Omental fat pad (tissue), 4 donors: ENCODE data around the gene ARHGAP8. TPM values are rescaled to one million over a fixed set of nuclear protein-coding genes. Genes with fewer than 3 reads are reported as not detected.

Experiments
- ATAC-seq: fragments of 150-250 bp; one replicate; pipeline ENCODE4 v1.9.1; 2016; ENCODE audit warnings: mild to moderate bottlenecking, moderate library complexity; ENCODE audit not compliant: low FRiP score
- DNase-seq: peaks from one replicate; pipeline ENCODE4 v3.0.0-alpha.2; 2019; ENCODE audit warnings: low spot score
- total RNA-seq, 4 donors: library from RNA; depleted of rRNA; stranded (reverse); fragments of >200 nt; gene quantifications; one replicate each; pipeline ENCODE4 v1.1.0, GENCODE V29; 2016
- TF ChIP-seq, protein P1 (sequence below), 3 donors: fragments of 450-650 bp; IDR thresholded peaks; one replicate each; pipeline ENCODE4 v1.5.1; 2016 to 2017; ENCODE audit warnings: antibody characterized with exemption in 3 of 3, mild to moderate bottlenecking in 3 of 3, moderate library complexity in 2 of 3

The ARHGAP8 gene
- total RNA-seq, 4 donors from 2014 or later = 0.46 to 2.2 (median 1.9) TPM; not detected in 1

DNA sequence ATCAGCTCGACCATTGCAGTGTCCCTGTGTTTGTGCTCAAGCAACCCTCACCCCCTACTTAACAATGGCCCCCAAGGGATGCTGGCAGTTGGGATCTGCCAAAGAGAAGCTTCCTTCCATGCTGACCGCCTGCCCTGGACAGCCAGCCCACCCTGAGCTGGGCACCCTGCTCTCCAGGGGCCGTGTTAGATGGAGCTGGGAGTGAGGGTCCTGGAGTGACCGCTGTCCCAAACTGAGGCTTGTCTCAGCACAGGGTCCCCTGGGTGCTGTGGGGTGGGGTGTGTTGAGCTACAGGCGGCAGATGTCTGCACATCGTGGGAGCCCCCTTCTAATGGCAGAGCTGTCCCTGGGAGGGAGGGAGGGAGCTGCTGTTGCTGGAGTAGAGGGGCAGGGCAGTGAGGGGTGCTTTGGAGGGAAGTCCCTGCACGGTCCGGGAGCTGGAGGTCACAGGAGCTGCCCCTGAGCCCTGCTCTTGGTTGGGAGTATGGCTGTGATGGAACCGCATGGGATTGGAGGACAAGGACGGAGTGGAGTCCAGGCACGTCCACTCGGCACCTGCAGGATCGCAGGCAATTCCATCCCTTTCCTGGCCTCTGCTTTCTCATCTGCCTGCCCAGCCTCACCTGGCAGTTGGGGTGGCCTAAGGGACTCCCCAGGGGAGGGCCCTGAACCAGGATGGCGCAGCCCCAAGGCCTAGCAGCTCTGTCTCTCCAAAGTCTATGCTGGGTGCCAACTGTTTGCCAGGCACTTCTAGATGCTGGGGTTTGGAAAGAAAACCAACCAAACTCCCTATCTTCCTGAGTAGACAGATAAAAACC is 126.3 kb downstream of the ARHGAP8 start:
- no peak for DNase-seq
- no peak for ATAC-seq
- TF ChIP-seq, protein P1, sequence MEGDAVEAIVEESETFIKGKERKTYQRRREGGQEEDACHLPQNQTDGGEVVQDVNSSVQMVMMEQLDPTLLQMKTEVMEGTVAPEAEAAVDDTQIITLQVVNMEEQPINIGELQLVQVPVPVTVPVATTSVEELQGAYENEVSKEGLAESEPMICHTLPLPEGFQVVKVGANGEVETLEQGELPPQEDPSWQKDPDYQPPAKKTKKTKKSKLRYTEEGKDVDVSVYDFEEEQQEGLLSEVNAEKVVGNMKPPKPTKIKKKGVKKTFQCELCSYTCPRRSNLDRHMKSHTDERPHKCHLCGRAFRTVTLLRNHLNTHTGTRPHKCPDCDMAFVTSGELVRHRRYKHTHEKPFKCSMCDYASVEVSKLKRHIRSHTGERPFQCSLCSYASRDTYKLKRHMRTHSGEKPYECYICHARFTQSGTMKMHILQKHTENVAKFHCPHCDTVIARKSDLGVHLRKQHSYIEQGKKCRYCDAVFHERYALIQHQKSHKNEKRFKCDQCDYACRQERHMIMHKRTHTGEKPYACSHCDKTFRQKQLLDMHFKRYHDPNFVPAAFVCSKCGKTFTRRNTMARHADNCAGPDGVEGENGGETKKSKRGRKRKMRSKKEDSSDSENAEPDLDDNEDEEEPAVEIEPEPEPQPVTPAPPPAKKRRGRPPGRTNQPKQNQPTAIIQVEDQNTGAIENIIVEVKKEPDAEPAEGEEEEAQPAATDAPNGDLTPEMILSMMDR (IDR thresholded peaks at IDR 0.05) = no peak

DNA sequence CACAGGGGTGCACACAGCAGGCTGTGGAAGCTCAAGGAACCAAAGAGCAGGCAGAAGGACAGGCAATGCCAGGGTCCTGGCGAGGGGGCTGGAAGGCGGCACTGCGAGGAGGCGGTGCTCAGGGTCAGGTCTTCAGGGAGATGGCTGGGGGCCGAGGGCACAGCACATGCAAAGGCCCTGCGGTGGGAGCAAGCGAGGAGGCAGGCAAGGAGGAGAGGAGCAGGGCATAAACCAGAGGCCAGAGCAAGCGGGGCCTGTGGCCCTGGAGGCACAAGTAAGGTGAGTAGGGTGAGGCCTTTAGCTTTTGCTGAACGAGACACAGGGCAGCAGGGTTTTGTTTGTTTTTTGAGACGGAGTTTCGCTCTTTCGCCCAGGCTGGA is 126.9 kb downstream of the ARHGAP8 start:
- DNase-seq (no peak), ATAC-seq (no peak)
- TF ChIP-seq, protein P1 (IDR thresholded peaks at IDR 0.05) = no peak

DNA sequence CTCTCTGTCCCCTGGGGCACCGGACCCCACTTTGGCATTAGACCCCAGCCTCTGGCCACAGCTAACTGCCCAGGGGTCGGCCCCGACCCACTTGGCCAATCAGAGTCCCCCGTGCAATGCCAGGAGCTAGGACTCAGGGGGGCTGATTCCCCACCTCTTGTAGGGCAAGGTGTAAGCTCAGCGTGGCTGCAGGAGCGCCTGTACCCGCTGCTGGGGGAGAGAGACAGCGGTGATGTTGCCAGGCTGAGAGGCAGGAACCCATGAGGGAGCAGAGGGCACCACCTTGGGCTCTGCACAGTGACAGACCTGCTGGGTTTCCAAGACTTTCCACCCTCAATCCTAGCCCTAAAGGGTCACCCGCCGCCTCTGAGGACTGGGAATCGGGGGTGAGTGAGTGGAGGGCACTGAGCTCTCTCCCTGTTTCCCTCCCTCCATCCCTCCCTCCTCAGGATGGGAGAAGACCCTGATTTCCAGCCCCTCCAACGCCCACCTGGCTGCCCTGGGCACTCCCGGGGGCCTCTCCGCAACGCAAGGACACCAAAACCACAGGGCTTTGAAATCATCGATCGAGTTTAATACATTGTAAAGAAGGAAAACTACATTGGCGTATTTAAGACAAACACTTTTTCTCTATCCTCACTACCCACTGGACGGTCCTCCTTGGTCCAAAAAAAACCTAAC is 128.4 kb downstream of the ARHGAP8 start:
- ATAC-seq (no peak), DNase-seq (no peak)
- TF ChIP-seq, protein P1 (IDR thresholded peaks at IDR 0.05) = no peak

DNA sequence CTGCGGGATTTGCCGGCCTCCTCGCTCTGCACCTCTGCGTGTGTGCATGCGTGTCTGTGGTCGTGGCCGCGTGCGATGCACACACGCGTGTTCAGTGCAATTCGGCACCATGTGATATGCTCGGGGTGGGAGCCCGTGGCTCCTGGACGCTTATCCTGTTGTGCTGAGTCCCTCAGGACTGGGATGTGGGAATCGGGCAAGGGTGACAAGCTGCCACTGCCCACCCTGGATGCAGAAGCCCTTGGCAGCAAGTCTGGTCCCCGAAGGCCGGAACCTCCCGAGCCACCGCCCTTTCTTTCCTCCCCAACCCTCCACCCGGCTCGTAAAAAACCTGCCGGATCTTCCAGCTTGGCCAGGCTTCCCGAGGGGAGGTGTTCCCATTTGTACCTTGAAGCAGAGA is 129.2 kb downstream of the ARHGAP8 start:
- DNase-seq (no peak), ATAC-seq (no peak)
- TF ChIP-seq, protein P1 (IDR thresholded peaks at IDR 0.05) = no peak

DNA sequence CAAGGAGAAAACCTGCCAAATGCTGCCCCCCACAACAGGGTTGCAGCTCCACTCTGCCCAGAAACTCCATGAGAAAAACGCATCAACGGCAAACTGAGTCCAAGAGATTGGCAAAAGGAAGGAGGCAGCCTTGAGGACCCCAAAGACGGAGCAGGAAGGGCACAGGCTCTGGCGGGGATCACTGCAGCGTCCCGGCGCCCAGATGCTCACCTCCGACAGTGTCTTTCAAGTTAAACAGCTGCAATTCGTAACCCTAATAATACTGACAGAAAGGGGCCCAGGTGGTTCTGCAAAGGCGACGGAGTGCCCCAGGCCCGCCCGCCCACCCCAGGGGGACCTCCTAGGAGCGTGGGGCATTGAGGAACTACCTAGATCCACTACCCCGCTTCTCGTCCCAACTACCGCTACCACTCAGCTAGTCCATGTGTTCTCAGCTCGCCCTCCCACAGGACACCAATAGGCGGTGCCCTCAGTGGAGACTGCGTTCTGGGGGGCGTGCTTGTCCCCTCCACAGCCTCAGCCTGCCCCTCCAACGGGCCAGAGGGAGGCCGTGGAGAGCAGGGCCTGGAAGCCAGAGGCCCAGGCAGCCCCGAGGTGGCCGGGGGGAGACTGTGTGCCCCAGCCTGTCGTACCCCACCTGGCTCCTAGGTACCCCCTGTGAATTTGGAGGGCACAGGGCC is 130.0 kb downstream of the ARHGAP8 start:
- TF ChIP-seq, protein P1 (IDR thresholded peaks at IDR 0.05) = no peak
- ATAC-seq = no peak
- DNase-seq = no peak

DNA sequence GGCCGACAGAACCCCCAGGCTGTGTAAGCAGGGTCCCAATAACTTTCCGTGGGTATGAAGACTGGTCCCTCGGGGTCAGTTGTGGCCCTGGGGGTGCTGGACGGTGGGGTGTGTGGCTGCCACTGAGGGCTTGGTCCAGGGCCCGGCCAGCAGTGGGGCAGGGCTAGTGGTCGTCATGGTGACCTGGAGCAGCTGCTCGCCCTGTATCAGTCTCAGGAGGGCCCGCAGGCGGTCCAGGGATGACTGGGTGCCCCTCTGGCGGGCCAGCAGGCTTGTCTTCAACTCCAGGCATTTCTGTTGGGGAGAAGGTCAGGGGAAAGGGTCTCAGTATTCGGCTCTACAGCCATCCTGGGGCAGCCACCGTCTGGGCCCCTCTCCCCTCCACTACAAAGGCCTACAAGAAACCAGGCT is 130.6 kb downstream of the ARHGAP8 start:
- ATAC-seq (no peak), DNase-seq (no peak)
- TF ChIP-seq, protein P1 (IDR thresholded peaks at IDR 0.05) = no peak
